Lower leg skin (tissue), 3 donors: ENCODE results near the gene RBL1.

ENCODE experiments used
- POLR2A ChIP-seq, 2 donors: fragments of 450-650 bp; IDR thresholded peaks; one replicate each; pipeline ENCODE4 v1.6.1; 2016 to 2017; ENCODE audit warnings: antibody characterized with exemption in 2 of 2, mild to moderate bottlenecking in 1 of 2, moderate library complexity in 1 of 2
- TF ChIP-seq, protein P1 (sequence below), 3 donors: fragments of 450-650 bp; IDR thresholded peaks; one replicate each; pipeline ENCODE4 v1.5.1; 2016; ENCODE audit warnings: antibody characterized with exemption in 3 of 3, mild to moderate bottlenecking in 3 of 3, moderate library complexity in 2 of 3

DNA sequence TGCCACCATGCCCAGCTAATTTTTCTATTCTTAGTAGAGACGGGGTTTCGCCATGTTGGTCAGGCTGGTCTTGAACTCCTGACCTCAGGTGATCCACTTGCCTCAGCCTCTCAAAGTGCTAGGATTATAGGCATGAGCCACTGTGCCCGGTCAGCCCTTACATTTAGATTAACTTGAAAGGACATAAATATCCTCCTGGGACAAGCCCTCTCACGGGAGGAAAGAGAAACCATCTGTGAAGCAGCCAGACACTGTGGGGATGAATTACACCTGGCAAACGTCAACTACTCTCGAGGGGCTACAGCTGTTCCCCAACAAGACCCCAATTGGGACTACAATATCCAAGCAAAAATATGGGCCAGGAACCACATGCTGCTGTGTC lies 111.5 kb downstream of the RBL1 start:
- TF ChIP-seq, protein P1, sequence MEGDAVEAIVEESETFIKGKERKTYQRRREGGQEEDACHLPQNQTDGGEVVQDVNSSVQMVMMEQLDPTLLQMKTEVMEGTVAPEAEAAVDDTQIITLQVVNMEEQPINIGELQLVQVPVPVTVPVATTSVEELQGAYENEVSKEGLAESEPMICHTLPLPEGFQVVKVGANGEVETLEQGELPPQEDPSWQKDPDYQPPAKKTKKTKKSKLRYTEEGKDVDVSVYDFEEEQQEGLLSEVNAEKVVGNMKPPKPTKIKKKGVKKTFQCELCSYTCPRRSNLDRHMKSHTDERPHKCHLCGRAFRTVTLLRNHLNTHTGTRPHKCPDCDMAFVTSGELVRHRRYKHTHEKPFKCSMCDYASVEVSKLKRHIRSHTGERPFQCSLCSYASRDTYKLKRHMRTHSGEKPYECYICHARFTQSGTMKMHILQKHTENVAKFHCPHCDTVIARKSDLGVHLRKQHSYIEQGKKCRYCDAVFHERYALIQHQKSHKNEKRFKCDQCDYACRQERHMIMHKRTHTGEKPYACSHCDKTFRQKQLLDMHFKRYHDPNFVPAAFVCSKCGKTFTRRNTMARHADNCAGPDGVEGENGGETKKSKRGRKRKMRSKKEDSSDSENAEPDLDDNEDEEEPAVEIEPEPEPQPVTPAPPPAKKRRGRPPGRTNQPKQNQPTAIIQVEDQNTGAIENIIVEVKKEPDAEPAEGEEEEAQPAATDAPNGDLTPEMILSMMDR (IDR thresholded peaks at IDR 0.05) = no peak
- no peak for TF ChIP-seq POLR2A (IDR thresholded peaks at IDR 0.05)
